NCI-H1436 (cell line): ENCODE measurements around the gene SRSF3.
"Not testable (repeated sequence)": the region's sequence is repeated elsewhere in the genome, so short reads cannot be mapped to it uniquely, and the experiment has no call there.

Source experiments
- DNase-seq: peaks from one replicate; lab custom pipeline; 2025; lab: John Stamatoyannopoulos, UW

SRSF3 gene

DNA sequence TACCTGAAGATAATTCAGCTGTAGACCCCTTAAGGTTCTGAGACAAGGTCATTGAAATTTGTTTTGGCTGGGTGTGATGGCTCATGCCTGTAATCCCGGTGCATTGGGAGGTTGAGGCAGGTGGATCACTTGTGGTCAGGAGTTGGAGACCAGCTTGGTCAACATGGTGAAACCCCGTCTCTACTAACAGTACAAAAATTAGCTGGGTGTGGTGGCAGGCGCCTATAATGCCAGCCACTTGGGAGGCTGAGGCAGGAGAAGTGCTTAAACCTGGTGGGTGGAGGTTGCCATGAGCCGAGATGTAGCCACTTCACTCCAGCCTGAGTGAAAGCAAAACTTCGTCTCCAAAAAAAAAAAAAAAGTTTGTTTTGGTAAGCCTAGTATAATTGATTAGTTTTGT lies 11.0 kb downstream of the SRSF3 start:
- no peak for DNase-seq

DNA sequence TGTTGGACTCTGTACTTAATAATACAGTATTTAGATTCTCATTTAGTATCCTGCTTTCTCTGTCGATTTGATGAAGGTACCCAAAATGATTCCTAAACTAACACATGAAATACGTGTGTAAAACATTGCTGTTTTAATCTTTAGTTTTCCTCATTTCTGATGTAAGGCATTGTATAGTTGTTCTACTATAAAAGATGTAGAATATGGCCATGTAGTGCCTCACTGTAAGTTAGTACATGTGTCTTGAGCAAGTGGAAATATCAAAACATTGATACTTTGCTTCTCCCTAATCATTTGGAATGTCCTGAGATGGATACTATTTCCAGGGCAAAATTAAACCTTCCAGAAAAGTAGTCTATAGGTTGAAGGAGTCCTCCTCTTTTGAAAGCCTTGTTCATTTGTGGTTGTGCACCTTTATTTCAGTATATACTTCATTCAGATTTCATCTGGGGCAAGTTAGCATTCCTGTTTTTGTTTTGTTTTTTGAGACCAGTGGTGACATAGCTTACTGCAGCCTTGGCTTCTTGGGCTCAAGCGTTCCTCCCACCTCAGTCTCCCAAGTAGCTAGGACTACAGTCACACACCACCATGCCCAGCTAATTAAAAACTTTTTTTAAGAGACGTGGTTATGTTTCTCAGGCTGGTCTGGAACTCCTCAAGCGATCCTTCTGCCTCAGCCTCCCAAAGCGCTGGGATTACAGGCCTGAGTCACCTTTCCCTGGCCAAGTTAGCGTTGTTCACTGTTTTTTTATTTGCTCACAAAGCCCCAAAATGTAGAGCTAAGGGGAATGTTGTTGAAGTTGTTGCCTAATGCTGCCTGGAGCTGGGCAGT lies 11.6 kb downstream of the SRSF3 start:
- no peak for DNase-seq

DNA sequence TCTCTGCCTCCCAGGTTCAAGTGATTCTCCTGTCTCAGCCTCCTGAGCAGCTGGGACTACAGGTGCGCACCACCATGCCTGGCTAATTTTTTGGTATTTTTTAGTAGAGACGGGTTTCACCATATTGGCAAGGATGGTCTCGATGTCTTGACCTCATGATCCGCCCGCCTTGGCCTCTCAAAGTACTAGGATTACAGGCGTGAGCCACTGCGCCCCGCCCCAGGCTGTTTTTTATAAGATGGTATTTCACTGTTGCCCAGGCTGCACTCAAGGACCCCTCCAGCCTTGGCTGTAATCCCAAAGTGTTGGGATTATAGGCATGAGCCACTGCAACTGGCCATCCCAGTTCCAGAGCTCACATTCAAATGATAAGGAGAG lies 13.1 kb downstream of the SRSF3 start:
- DNase-seq: not testable (repeated sequence)

DNA sequence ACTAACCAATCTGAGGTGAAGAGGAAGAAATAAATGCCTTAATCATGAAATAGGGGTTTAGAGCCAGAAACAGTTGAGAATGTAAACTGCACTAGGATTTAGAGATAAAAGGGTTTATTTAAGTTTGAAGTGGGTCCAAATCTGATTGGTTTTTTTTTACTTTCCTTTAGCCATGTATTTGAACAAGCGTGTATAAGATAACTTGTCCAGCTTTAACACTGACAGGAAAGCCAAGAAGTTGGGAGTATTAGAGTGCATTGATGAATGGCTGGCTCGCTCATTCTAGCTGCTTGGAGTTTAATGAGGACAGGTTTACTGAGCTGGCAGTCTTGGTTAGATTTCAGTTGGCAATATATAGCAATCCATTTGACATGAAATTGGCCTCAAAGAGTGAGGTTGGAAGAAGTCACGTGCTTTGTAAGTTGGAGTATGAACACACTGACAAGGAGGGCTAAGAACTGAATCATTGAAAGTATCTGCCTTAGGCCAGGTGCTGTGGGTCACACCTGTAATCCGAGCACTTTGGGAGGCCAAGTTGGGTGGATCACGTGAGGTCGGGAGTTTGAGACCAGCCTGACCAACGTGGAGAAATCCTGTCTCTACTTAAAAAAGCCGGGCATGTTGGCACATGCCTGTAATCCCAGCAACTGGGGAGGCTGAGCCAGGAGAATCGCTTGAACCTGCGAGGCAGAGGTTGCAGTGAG lies 13.7 kb downstream of the SRSF3 start:
- no peak for DNase-seq

DNA sequence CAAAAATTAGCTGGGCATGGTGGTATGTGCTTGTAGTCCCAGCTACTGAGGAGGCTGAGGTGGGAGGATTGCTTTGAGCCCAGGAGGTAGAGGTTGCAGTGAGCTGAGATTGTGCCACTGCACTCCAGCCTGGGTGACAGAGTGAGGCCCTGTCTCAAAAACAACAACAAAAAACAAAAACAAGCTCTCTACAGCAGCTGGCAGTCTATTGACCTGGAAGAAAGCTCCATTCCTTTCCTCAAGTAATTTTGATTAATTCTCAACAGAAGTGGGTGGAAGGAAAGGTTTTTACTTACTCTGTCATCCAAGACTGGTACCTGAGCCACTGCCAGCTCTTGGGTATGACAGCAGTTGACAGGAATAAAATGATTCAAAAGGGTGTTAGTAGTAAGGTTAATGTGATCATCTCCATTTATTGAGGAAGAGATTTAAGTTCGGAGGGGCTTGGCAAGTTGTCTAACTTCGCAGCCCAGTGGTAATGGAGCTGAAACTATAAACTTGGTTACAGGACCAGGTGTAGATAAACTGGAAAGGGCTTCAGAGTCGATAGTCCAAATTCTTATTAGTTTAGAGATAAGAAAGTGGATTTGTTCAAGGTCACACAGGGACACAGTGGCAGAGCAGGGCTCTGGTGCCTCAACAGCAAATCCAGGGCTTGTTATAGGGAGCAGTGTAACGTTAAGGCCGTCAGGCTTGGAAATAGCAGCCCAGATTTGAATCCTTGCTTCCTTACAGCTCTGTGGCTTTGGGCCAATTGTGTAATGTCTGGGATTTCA lies 14.8 kb downstream of the SRSF3 start:
- DNase-seq: no peak

DNA sequence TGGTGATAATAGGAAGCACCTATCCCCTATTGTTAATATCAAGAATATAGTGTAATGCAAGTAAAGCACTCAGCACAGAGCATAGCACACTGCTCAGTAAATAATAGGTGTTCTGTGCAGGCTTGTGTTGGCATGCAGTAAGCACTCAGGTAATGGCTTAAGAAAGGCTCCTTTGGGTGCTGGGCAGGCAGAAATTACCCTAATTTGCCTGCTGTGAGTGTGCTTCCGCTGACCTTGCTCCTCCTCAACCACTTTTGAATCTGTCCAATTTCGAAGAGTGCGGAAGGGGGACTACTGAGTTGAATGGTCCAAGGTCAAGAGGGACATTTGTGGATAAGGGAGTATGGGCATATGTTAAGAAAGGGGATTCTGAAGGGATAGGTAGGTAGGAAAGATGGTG lies 15.4 kb downstream of the SRSF3 start:
- DNase-seq: no peak

DNA sequence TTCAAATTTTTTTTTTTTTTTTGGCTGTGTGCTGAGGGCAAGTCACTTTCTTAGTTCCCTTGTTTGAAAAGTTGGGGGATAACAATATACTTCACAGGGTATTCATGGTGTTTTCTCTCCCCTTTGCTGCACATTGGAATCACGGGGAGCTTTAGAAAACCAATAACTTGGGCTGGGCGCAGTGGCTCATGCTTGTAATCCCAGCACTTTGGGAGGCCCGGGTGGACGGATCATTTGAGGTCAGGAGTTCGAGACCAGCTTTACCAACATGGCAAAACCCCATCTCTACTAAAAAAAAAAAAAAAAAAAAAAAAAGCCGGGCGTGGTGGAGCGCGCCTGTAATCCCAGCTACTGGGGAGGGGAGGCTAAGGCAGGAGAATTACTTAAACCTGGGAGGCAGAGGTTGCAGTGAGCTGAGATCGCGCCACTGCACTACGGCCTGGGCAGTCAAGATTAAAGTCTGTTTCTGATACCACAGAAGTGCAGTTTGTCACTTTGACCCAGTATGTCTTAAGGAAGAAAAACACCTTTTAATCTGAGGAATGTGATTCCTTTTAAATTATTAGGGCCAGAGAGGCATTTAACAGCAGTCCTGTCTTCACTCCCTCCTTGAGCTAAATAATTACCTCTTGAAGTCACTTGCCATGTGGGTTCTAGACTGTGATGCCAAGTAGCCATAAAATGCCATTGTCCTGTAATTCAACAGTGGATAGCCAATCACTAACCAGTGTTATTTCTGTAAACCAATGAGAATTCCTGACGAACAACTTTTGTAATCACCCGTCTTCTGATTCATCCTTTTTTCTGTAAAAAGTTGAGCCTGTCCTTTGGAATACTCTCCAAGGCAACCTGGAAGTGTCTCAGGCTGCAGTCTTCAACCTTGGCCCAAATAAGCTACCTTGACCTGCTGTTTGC lies 16.1 kb downstream of the SRSF3 start:
- no peak for DNase-seq

DNA sequence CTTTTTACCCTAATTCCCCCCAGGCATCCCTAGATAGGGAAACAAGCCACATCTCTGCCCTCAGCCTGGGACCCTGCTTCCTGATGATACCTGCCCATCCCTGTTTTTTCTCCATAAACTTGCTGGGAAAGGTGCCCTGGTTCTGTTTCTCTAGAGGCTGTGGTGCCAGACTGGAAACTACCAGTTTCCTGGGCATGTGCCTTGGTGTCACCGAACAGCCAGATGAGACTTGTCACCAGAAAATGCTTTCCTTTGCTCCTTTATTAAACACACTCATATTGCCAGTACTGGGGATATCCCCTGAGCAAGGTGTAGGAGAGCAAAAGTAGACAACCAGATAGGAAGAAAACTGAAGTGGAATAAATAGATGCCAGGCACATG lies 16.8 kb downstream of the SRSF3 start:
- no peak for DNase-seq

DNA sequence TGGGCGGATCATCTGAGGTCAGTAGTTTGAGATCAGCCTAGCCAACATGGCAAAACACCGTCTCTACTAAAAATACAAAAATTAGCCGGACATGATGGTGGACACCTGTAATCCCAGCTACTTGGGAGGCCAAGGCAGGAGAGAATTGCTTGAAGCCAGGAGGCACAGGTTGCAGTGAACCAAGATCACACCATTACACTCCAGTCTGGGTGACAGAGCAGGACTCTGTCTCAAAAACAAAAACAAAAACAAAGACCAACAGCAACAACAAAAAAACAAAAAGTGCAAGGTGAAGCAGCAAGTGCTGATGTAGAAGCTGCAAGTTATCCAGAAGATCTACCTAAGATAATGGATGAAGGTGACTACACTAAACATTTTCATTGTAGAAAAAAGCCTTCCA lies 17.5 kb downstream of the SRSF3 start:
- not testable (repeated sequence) for DNase-seq

DNA sequence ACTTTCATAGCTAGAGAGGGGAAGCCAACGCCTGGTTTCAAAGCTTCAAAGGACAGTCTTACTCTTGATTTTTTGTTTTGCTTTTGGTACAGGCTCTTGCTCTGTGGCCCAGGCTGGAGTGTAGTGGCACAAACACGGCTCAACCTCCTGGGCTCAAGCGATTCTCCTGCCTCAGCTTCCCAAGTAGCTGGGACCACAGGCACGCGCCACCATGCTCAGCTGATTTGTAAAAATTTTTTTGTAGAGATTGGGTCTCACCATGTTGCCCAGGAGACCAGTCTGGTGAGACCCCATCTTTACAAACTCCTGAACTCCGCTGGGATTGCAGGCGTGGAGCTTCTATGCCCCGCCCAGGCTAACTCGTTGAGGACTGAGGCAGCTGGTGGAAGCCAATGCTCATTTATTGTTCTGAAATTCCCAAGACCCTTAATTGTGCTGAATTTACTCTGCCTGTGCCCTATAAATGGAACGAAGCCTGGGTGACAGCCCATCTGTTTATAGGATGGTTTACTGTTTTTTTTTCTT lies 18.0 kb downstream of the SRSF3 start:
- no peak for DNase-seq

DNA sequence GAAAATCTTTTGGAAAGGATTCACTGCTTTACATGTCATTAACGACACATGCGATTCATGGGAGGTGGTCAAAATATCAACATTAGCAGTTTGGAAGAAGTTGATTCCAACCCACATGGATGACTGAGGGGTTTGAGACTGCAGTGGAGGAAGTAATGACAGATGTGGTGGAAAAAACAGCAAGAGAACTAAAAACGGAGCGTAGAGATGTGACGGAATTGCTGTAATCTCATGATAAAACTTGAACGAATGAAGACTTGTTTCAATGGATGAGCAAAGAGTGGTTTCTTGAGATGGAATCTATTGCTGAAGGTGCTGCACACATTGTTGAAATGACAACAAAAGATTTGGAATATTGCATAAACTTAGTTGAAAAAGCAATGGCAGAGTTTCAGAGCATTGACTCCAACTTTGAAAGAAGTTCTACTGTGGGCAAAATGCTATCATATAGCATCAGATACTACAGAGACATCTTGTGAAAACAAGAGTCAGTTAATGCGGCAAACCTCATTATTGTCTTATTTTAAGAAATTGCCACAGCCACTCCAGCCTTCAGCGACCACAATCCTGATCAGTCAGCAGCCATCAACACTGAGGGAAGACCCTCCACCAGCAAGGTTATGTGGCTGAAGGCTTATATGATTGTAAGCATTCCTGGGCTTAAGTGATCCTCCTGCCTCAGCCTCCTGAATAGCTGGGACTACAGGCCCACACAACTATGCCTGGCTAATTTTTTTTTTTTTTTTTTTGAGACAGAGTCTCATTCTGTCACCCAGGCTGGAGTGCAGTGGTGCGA lies 19.2 kb downstream of the SRSF3 start:
- no peak for DNase-seq

DNA sequence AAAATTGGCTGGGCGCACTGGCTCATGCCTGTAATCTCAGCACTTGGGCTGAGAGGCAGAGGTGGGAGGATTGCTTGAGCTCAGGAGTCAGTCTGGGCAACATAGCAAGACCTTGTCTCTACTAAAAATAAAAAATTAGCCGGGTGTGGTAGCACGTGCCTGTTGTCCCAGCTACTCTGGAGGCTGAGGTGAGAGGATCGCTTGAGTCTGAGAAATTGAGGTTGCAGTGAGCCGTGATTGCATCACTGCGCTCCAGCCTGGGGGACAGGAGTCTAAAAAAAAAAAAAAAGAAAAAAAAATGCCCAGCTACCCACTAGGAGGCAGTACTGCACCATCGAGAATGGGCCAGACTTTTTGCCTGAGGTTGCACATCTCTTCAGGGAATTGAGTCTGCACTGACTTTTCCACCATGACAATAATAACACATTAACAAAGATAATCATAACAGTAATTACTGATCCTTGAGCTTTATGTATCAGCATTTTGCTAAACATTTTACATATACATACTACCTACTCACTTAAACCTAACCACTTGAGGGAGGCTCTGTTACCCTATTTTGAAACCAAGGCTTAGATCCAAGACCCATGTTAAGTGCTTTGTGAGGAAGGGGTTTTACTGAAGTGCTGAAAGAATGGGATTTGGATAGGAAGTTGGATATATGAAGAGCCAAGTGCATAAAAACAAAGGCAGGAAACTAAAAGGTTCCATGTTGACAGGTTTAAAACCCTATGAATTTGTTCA lies 21.0 kb downstream of the SRSF3 start:
- peak; percentile 17 for DNase-seq

DNA sequence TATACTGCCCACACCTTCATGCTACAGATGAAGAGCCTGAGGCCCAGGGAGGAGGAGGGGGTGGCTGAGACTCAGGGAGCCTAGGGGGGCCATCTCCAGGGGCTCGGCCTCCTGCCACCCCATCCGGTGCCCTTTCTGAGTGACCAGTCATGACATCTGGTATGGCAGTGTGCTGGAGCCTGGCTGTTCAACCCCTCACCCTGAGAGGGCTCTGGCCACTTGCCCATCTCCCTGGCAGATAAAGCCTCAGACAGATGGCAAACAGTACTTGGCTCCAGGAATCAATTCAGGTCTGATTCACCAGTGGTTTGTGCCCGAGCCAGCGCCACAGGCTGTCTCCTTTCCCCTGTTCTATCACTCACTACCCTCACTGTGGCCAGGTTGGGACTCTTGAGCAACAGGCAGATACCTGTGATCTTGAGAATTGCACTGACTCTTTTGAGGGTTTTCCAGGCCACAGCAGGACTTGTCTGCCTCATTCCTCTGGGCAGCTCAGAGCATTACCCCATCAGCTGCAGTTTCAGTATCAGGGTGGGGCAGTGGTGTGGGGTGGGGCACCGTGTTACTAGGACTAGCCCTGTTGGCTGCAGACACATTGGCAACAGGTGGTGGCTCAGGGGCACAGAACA lies 22.8 kb downstream of the SRSF3 start:
- DNase-seq: no peak

DNA sequence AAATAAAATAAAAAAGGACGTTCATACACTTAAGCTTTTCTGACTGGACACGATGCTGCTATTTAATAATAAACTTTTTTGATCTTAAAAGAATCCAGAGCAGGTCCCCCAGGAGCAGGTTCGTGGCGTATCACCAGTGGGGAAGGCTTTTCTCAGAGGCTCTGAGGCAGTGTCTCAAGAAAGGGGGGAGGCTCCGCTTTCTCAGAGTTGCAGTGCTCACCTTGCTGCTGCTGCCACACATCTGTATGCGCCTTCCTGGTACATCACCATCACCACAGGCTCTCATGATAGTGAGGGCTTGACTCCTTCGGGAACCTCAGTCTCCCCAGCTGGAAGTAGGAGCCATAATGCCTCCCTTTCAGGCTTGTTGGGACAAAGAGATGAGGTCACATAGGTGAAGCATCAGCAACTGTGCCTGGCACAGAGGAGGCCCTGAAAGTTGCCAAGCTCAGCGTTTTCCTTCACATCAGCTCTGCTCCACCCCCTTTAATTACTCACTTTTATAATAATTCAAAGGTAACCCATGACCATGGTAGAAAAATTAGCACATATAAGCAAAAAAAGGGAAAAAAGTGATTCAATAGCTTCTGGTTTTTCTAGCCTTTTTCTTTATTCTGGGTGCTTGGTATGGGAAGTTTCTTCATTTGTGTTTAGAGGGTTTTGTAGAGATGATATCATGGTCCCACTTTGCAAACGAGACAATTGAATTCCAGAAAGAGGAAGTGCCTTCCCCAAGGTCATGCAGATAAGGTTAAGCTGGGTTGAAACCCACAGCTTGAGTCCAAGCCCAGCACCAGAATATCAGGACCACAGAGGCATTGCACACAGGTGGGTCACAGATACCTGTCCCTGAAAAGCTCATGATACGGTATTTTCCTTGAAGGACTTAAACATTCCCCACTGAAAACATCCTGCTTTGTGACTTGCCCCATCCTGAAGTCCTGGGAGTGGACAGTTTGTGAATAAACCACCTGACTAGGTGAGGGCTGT lies 24.5 kb downstream of the SRSF3 start:
- DNase-seq: no peak

DNA sequence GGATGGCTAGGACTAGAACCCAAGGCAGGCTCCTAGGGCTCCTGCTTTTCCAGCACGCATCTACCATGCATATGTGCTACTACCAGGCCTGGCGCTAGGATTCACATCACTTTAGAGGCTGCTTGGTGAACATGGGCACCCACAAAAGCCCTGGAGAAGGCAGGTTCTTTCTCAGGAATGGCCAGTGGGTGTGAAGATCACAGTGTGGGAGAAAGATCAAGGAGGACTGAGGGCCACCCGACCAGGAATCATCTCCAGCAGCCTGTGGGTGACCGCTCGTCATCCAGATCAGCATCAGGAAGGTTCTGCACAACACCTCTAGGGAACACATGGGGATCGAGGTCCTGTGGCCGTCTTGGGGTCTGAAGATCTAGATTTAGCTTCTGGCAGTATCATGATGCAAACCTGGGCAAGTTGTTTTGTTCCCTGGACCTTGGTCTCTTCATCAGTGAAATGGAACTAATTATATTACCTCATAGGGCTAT lies 27.3 kb downstream of the SRSF3 start:
- DNase-seq: no peak

DNA sequence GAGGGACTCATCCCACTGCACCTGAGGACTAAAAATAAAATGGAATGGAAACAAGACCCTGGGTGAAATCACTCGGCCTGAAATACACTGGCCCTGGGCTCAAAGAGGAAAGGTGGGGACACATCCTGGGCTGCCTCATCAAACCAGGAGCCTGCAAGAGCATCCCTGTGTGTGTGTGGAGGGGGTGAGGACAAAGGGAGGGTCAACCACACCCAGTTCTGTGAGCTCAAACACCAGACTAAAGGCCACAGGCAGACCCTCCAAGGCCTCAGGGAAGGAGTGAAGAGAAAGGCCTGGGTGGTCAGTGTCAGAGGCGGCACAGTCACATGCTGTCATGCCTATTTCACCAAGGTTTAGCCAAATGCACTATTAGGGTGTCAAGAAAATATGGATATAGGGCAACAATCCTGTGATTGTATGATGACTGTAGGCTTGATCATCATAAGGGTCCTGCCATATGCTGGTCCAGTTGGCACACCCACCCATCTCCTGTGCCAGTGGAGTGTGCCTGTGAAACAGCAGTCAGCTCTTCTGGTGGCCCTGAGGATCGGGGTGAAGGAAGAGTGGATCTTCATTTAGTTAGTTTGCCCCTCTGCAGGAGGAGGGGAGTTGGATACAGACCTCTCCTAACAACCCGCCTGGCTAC lies 28.9 kb downstream of the SRSF3 start:
- DNase-seq: no peak
